Esophagus (tissue), 2 donors: Measurements from ENCODE around the gene SIGLEC14. TPM values are rescaled to one million over a fixed set of nuclear protein-coding genes. Genes with fewer than 3 reads are reported as not detected.
"Not testable (repeated sequence)": the region's sequence is repeated elsewhere in the genome, so short reads cannot be mapped to it uniquely, and the experiment has no call there.

Experiments used
- H3K27ac ChIP-seq, 2 donors: one replicate each; pipeline ENCODE4 v1.5.1; 2013; ENCODE audit warnings: low read depth in 2 of 2, mild to moderate bottlenecking in 2 of 2, inconsistent platforms in 1 of 2, low read length in 1 of 2, moderate library complexity in 1 of 2
- H3K27me3 ChIP-seq, 2 donors: one replicate each; pipeline ENCODE4 v1.6.1; 2013; ENCODE audit warnings: low read length in 2 of 2, control low read depth in 1 of 2, mild to moderate bottlenecking in 1 of 2; ENCODE audit not compliant: insufficient read depth in 2 of 2, control insufficient read depth in 1 of 2
- H3K36me3 ChIP-seq, 2 donors: one replicate each; pipeline ENCODE4 v1.6.1; 2013; ENCODE audit warnings: low read length in 1 of 2; ENCODE audit not compliant: control insufficient read depth in 2 of 2, insufficient read depth in 2 of 2
- H3K4me1 ChIP-seq, 2 donors: one replicate each; pipeline ENCODE4 v1.6.1; 2013; ENCODE audit warnings: low read length in 1 of 2; ENCODE audit not compliant: control insufficient read depth in 2 of 2, insufficient read depth in 2 of 2
- H3K4me3 ChIP-seq, 2 donors: one replicate each; pipeline ENCODE4 v1.5.1; 2013; ENCODE audit warnings: low read length in 2 of 2, mild to moderate bottlenecking in 2 of 2, low read depth in 1 of 2, moderate library complexity in 1 of 2
- H3K9me3 ChIP-seq, 2 donors: one replicate each; pipeline ENCODE4 v1.6.1; 2013; ENCODE audit warnings: mild to moderate bottlenecking in 2 of 2, low read depth in 1 of 2, low read length in 1 of 2, moderate library complexity in 1 of 2; ENCODE audit not compliant: control insufficient read depth in 2 of 2, insufficient read depth in 1 of 2
- WGBS, 2 donors: extraction: QIAGEN DNeasy Blood & Tissue Kit; methylation state at CpG; one replicate each; pipeline ENCODE4 v1.1.7; 2013; 5-methylcytosine and 5-hydroxymethylcytosine counted together
- polyA plus RNA-seq, 2 donors: library from polyadenylated mRNA; stranded (reverse); fragments of 200-250 nt; gene quantifications; one replicate each; pipeline ENCODE4 v1.2.3, GENCODE V29; 2013
- donor health status: healthy with polysubstance abuse.
- donor health status: Bipolar disorder and iron deficiency.

SIGLEC14 gene
- polyA plus RNA-seq, 2 donors = 0.11 to 0.26 TPM

GRCh38 chr19:51675911-51676565 is 29.4 kb upstream of the SIGLEC14 start:
- H3K27me3 ChIP-seq, H3K4me1 ChIP-seq, H3K4me3 ChIP-seq, H3K36me3 ChIP-seq, H3K27ac ChIP-seq, H3K9me3 ChIP-seq: not testable (repeated sequence)
- WGBS, 2 donors = 59 to 68% methylated on average over 7 of the region's 7 CpGs

GRCh38 chr19:51668216-51668615 is 21.6 kb upstream of the SIGLEC14 start:
- peaks cover 0 to 2% of the 10 kb centered on the region in 2 donors for H3K9me3 ChIP-seq
- WGBS, 2 donors = 78 to 91% methylated on average over 3 of the region's 3 CpGs
- no peaks in the 10 kb centered on the region for H3K4me1 ChIP-seq
- H3K27me3 ChIP-seq = peaks cover 2 to 3% of the 10 kb centered on the region in 2 donors
- no peak overlapping the region for H3K4me3 ChIP-seq
- H3K36me3 ChIP-seq = no peaks in the 10 kb centered on the region
- no peak overlapping the region for H3K27ac ChIP-seq

- Histone ChIP-seq H3K4me1 (no peaks in the 10 kb centered on the region), H3K36me3 (no peaks in the 10 kb centered on the region), H3K4me3 (no peak overlapping the region), H3K27ac (no peak overlapping the region), H3K9me3 (peaks cover 0 to 2% of the 10 kb centered on the region in 2 donors), H3K27me3 (peaks cover 2 to 3% of the 10 kb centered on the region in 2 donors)
- 55 to 61% methylated on average over 3 of the region's 3 CpGs for WGBS, 2 donors
Observed at GRCh38 chr19:51664997-51665396, 18.4 kb upstream of the SIGLEC14 start.

- WGBS, 2 donors = 28 to 30% methylated on average over 1 of the region's 1 CpG
- Histone ChIP-seq H3K4me1 (no peaks in the 10 kb centered on the region), H3K27ac (no peak overlapping the region), H3K27me3 (peaks cover 2 to 3% of the 10 kb centered on the region in 2 donors), H3K9me3 (peaks cover 0 to 2% of the 10 kb centered on the region in 2 donors), H3K4me3 (no peak overlapping the region), H3K36me3 (no peaks in the 10 kb centered on the region)
Observed at GRCh38 chr19:51664131-51664530, 17.5 kb upstream of the SIGLEC14 start.

- Histone ChIP-seq H3K9me3 (peaks cover 0 to 2% of the 10 kb centered on the region in 2 donors), H3K27ac (no peak overlapping the region), H3K27me3 (peaks cover 2 to 3% of the 10 kb centered on the region in 2 donors), H3K4me1 (no peaks in the 10 kb centered on the region), H3K4me3 (no peak overlapping the region), H3K36me3 (no peaks in the 10 kb centered on the region)
- 59 to 61% methylated on average over 3 of the region's 3 CpGs for WGBS, 2 donors
Observed at GRCh38 chr19:51663650-51664049, 17.0 kb upstream of the SIGLEC14 start.

GRCh38 chr19:51660975-51661600 is 14.5 kb upstream of the SIGLEC14 start:
- Histone ChIP-seq H3K27me3 (peaks cover 2 to 3% of the 10 kb centered on the region in 2 donors), H3K9me3 (peaks cover 0 to 2% of the 10 kb centered on the region in 2 donors), H3K4me1 (no peaks in the 10 kb centered on the region), H3K4me3 (no peak overlapping the region), H3K36me3 (no peaks in the 10 kb centered on the region), H3K27ac (no peak overlapping the region)
- 14 to 16% methylated on average over 7 to 10 of the region's 10 CpGs for WGBS, 2 donors

GRCh38 chr19:51654783-51655182 is 8.2 kb upstream of the SIGLEC14 start:
- Histone ChIP-seq H3K9me3 (no peaks in the 10 kb centered on the region), H3K36me3 (no peaks in the 10 kb centered on the region), H3K27me3 (no peaks in the 10 kb centered on the region), H3K27ac (no peak overlapping the region), H3K4me1 (no peaks in the 10 kb centered on the region), H3K4me3 (no peak overlapping the region)
- WGBS, 2 donors = 52 to 61% methylated on average over 4 of the region's 4 CpGs

GRCh38 chr19:51653162-51653561 is 6.5 kb upstream of the SIGLEC14 start:
- 51 to 59% methylated on average over 2 of the region's 2 CpGs for WGBS, 2 donors
- no peak overlapping the region for H3K4me3 ChIP-seq
- no peaks in the 10 kb centered on the region for H3K4me1 ChIP-seq
- no peaks in the 10 kb centered on the region for H3K27me3 ChIP-seq
- H3K9me3 ChIP-seq = no peaks in the 10 kb centered on the region
- H3K36me3 ChIP-seq = no peaks in the 10 kb centered on the region
- no peak overlapping the region for H3K27ac ChIP-seq

- Histone ChIP-seq H3K9me3 (no peaks in the 10 kb centered on the region), H3K36me3 (no peaks in the 10 kb centered on the region), H3K27me3 (no peaks in the 10 kb centered on the region), H3K27ac (no peak overlapping the region), H3K4me1 (no peaks in the 10 kb centered on the region), H3K4me3 (no peak overlapping the region)
- WGBS, 2 donors = 52 to 74% methylated on average over 4 of the region's 4 CpGs
Observed at GRCh38 chr19:51652266-51652665, 5.6 kb upstream of the SIGLEC14 start.
